Common myeloid progenitor, CD34-positive (primary cell): ENCODE measurements around the gene PSMD8.
"Not testable (repeated sequence)": the region's sequence is repeated elsewhere in the genome, so short reads cannot be mapped to it uniquely, and the experiment has no call there.

Experiments used
- CTCF ChIA-PET: fragments of 350-600 bp; sonication (Branson Sonifier 250); formaldehyde crosslinking; loops from one replicate; lab custom pipeline; 2021; ENCODE audit warnings: antibody characterized with exemption; lab: Charles Lee
- POLR2A ChIA-PET: fragments of 350-600 bp; sonication (Branson Sonifier 250); formaldehyde crosslinking; loops from one replicate; lab custom pipeline; 2021; ENCODE audit warnings: antibody characterized with exemption; lab: Charles Lee
- DNase-seq, 3 donors: peaks; one replicate each; pipeline versions ENCODE4 v3.0.0 to v3.0.0-alpha.2; 2013
- H3K27ac ChIP-seq, 2 experiments: 1 replicate in 1 of 2; 2 replicates in 1 of 2; pipeline ENCODE4 v1.7.0; 2013; ENCODE audit warnings: inconsistent platforms in 2 of 2, low read length in 2 of 2, mild to moderate bottlenecking in 2 of 2, low read depth in 1 of 2, moderate library complexity in 1 of 2; ENCODE audit not compliant: severe bottlenecking in 2 of 2, insufficient read depth in 1 of 2, poor library complexity in 1 of 2
- H3K27me3 ChIP-seq, 5 experiments: replicated peaks in 2 of 5; 1 replicate in 3 of 5; 2 replicates in 2 of 5; pipeline versions ENCODE4 v1.6.1 to v1.7.0; 2013; ENCODE audit warnings: low read length in 4 of 5, mild to moderate bottlenecking in 2 of 5, moderate library complexity in 2 of 5, inconsistent platforms in 1 of 5; ENCODE audit not compliant: insufficient read depth in 5 of 5, control insufficient read depth in 4 of 5
- H3K36me3 ChIP-seq, 4 experiments: 1 replicate in 2 of 4; 2 replicates in 2 of 4; pipeline versions ENCODE4 v1.6.1 to v1.7.0; 2013; ENCODE audit warnings: low read length in 3 of 4, control low read depth in 1 of 4, mild to moderate bottlenecking in 1 of 4; ENCODE audit not compliant: control insufficient read depth in 4 of 4, insufficient read depth in 4 of 4
- H3K4me1 ChIP-seq, 4 experiments: 1 replicate in 3 of 4; 2 replicates in 1 of 4; pipeline versions ENCODE4 v1.6.1 to v1.7.1; 2013; ENCODE audit warnings: low read length in 3 of 4, mild to moderate bottlenecking in 3 of 4, control low read depth in 1 of 4, inconsistent platforms in 1 of 4, moderate library complexity in 1 of 4; ENCODE audit not compliant: control insufficient read depth in 4 of 4, insufficient read depth in 4 of 4; ENCODE audit errors: control extremely low read depth in 1 of 4
- H3K4me3 ChIP-seq, 7 experiments: 1 replicate in 4 of 7; 2 replicates in 3 of 7; pipeline versions ENCODE4 v1.5.1 to v1.7.0; 2013; ENCODE audit warnings: mild to moderate bottlenecking in 7 of 7, low read length in 6 of 7, moderate library complexity in 6 of 7, inconsistent platforms in 2 of 7, low read depth in 2 of 7, control low read depth in 1 of 7; ENCODE audit not compliant: insufficient read depth in 4 of 7, control insufficient read depth in 1 of 7; ENCODE audit errors: extremely low read depth in 1 of 7
- H3K9me3 ChIP-seq, 5 experiments: 1 replicate in 4 of 5; 2 replicates in 1 of 5; pipeline versions ENCODE4 v1.6.1 to v1.7.1; 2013; ENCODE audit warnings: low read length in 4 of 5, mild to moderate bottlenecking in 2 of 5, inconsistent platforms in 1 of 5, low read depth in 1 of 5, moderate library complexity in 1 of 5; ENCODE audit not compliant: control insufficient read depth in 4 of 5, insufficient read depth in 2 of 5; ENCODE audit errors: control extremely low read depth in 1 of 5
- WGBS: methylation state at CpG from one replicate; pipeline ENCODE4 v1.1.5; 2013; ENCODE audit not compliant: insufficient coverage; 5-methylcytosine and 5-hydroxymethylcytosine counted together

Gene PSMD8

DNA sequence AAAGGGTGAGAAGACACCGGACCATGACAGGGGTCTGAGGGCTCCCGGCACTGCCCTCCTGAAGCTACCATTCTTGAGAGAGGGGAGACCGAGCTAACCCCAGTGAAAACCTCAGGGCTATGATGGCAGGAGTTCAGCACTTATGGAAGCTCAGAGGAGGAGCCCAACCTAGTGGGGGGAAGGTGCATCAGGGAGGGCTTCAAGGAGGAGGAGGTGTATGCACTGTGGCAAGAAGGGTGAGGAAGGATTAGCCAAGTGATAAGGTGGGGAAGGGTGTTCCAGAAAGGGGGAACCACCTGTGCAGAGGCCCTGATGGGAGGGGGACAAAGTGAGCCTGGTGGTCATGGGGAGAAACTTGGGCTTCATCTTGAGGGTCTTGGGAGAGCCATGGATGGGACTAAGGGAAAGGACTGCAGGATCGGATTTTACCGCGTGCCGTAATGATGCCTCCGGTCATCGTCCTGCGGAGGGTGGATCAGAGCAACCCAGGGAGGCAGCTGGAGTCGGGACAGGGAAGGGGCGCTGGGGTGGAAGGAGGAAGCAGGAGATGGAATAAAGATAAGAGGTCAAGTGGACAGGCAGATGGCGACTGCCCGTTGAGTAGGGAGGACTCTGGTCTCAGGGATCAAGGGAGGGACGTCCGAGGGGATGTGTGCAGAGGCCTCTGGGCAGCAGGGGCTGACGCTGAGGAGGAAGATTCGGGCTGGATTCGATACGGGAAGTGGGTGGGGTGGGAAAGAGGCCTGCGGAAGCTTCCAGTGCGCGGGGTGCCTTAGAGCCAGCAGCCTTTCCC is 13.3 kb upstream of the PSMD8 start:
- DNase-seq, result no peak
- peak overlapping the region; percentile 37 to 88 (median 68) for H3K4me3 ChIP-seq
- WGBS, result 27% methylated on average over 22 of the region's 23 CpGs
- CTCF ChIA-PET, result no interaction called here
- H3K4me1 ChIP-seq, result peaks cover 0 to 20% (median 14%) of the 10 kb centered on the region in 4 experiments
- H3K36me3 ChIP-seq, result no peaks in the 10 kb centered on the region
- no peak overlapping the region for H3K27ac ChIP-seq
- peaks cover 0 to 44% (median 24%) of the 10 kb centered on the region in 5 experiments for H3K27me3 ChIP-seq
- POLR2A ChIA-PET, result interaction anchor here (1.0 to 2.5 kb wide), 2 partner anchors 9 to 13 kb away, joined by 4 to 11 read pairs; partner anchors contain the start of gene PSMD8
- H3K9me3 ChIP-seq, result no peaks in the 10 kb centered on the region

- H3K36me3 ChIP-seq, result no peaks in the 10 kb centered on the region
- ChIA-PET CTCF (interaction anchor here (0.8 kb wide), 1 partner anchor 29 kb away, joined by 3 read pairs; no protein-coding TSS in a partner anchor), POLR2A (interaction anchor here (2.5 kb wide), 1 partner anchor 13 kb away, joined by 11 read pairs; the partner anchor contains the start of gene PSMD8)
- H3K9me3 ChIP-seq, result no peaks in the 10 kb centered on the region
- no peak overlapping the region for H3K27ac ChIP-seq
- DNase-seq, result peak; percentile 88 to 95 (median 94)
- H3K4me1 ChIP-seq, result peaks cover 0 to 20% (median 14%) of the 10 kb centered on the region in 4 experiments
- 0% methylated on average over 29 of the region's 37 CpGs for WGBS
- H3K27me3 ChIP-seq, result peaks cover 0 to 37% (median 24%) of the 10 kb centered on the region in 5 experiments
- peak overlapping the region; percentile 46 to 88 (median 74) for H3K4me3 ChIP-seq
Observed at GRCh38 chr19:38361633-38362075, 12.7 kb upstream of the PSMD8 start.

DNA sequence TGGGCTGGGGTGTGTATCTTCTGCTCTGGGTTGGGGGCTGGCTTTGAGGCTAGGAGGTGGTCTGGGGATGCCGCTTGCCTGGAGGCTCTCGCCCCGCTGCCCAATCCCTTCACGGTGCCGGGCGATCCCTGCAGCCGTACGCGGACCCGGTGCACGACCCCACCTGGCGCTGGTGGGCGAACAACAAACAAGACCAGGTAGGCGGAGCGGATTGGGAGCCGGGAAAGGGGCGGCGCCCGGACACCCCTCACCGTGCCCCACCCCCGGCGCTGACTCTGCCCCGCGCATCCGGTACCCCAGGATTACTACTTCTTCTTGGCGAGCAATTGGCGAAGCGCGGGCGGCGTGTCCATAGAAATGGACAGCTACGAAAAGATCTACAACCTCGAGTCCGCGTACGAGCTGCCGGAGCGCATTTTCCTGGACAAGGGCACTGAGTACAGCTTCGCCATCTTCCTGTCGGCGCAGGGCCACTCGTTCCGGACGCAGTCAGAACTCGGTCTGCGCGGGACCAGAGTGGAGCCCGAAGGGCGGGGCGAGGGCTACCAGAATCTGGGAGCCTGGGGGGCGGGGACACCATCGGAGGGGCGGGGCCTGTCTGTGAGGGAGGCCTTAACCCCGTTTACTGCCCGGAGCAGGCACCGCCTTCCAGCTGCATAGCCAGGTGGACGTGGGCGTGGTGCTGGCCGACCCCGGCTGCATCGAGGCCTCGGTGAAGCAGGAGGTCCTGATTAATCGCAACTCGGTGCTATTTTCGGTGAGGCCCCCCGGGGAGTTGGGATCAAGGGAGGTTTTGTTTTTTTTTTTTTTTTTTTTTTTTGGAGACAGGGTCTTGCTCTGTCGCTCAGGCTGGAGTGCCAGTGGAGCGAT is 12.1 kb upstream of the PSMD8 start:
- ChIA-PET POLR2A (interaction anchor here (0.6 to 2.5 kb wide), 3 partner anchors 12 to 309 kb away, joined by 3 to 11 read pairs (median 3); partner anchors contain the start of gene PSMD8), CTCF (interaction anchor here (0.8 to 1.1 kb wide), 2 partner anchors 12 to 28 kb away, joined by 3 read pairs; partner anchors contain the start of gene PSMD8)
- H3K27me3 ChIP-seq, result peaks cover 0 to 36% (median 24%) of the 10 kb centered on the region in 5 experiments

DNA sequence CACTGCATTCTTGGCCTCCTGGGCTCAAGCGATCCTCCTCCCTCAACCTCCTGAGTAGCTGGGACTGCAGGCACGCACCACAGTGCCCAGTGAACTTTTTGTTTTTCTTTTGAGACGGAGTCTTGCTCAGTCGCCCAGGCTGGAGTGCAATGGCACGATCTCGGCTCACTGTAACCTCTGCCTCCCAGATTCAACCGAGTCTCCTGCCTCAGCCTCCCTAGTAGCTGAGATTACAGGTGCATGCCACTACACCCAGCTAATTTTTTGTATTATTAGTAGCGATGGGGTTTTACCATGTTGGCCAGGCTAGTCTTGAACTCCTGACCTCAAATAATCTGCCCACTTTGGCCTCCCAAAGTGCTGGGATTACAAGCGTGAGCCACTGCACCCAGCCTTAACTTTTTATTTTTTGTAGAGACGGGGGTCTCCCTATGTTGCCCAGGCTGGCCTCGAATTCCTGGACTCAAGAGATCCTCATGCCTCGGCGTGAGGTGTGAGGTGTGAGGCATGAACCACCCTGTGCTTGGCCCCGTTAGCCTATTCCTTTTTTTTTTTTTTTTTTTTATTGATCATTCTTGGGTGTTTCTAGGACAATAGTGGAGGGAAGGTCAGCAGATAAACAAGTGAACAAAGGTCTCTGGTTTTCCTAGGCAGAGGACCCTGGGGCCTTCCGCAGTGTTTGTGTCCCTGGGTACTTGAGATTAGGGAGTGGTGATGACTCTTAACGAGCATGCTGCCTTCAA is 11.3 kb upstream of the PSMD8 start:
- H3K36me3 ChIP-seq, DNase-seq, H3K9me3 ChIP-seq, H3K27ac ChIP-seq: not testable (repeated sequence)
- CTCF ChIA-PET, result interaction anchor here (1.1 kb wide), 1 partner anchor 11 kb away, joined by 3 read pairs; the partner anchor contains the start of gene PSMD8
- peaks cover 0 to 20% (median 14%) of the 10 kb centered on the region in 4 experiments for H3K4me1 ChIP-seq
- peaks cover 0 to 34% (median 21%) of the 10 kb centered on the region in 5 experiments for H3K27me3 ChIP-seq
- peak overlapping the region in 5 of 7 experiments; percentile 68 to 88 (median 78) for H3K4me3 ChIP-seq
- POLR2A ChIA-PET, result interaction anchor here (1.0 to 2.5 kb wide), 2 partner anchors 11 to 12 kb away, joined by 3 to 11 read pairs; partner anchors contain the start of gene PSMD8
- WGBS, result 84% methylated on average over 11 of the region's 16 CpGs

More for the DNA sequence above, 12.1 kb upstream of the PSMD8 start:
- no peak overlapping the region for H3K27ac ChIP-seq
- WGBS, result 3% methylated on average over 54 of the region's 68 CpGs
- peaks cover 0 to 20% (median 14%) of the 10 kb centered on the region in 4 experiments for H3K4me1 ChIP-seq
- H3K36me3 ChIP-seq, result no peaks in the 10 kb centered on the region
- peak; percentile 82 to 91 (median 90) for DNase-seq
- H3K4me3 ChIP-seq, result peak overlapping the region; percentile 46 to 88 (median 74)
- no peaks in the 10 kb centered on the region for H3K9me3 ChIP-seq

GRCh38 chr19:38367041-38367440 is 7.3 kb upstream of the PSMD8 start:
- Histone ChIP-seq H3K36me3 (no peaks in the 10 kb centered on the region), H3K27me3 (peaks cover 0 to 3% (median 0%) of the 10 kb centered on the region in 5 experiments), H3K9me3 (peaks cover 0 to 2% (median 0%) of the 10 kb centered on the region in 5 experiments), H3K27ac (no peak overlapping the region), H3K4me1 (peaks cover 0 to 12% (median 7%) of the 10 kb centered on the region in 4 experiments), H3K4me3 (no peak overlapping the region)
- ChIA-PET POLR2A (no interaction called here), CTCF (no interaction called here)
- no peak for DNase-seq
- WGBS, result 96% methylated on average over 12 of the region's 12 CpGs

DNA sequence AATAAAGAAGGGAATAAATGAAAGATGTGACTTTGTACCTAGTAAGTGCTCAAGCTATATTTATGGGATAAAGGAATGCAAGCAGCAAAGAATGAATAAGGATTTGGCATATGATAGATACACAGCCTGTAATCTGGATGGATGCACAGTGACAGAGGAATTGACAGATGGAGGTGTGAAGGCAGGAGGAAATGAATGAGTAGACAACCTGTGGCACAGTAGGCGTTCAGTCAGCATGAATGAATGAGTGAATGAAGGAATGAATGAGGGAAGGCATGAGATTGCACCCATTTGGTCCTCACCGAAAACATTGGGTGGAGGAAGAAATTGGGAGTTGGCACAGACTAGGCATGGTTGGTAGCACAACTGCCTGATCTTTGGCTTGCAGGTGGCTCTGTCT is 4.8 kb upstream of the PSMD8 start:
- no peak overlapping the region for H3K27ac ChIP-seq
- H3K9me3 ChIP-seq, result peaks cover 0 to 2% (median 0%) of the 10 kb centered on the region in 5 experiments
- 93% methylated on average over 2 of the region's 2 CpGs for WGBS
- no peaks in the 10 kb centered on the region for H3K36me3 ChIP-seq
- ChIA-PET CTCF (no interaction called here), POLR2A (no interaction called here)
- peaks cover 0 to 3% (median 0%) of the 10 kb centered on the region in 5 experiments for H3K27me3 ChIP-seq
- no peak for DNase-seq
- no peak overlapping the region for H3K4me3 ChIP-seq
- H3K4me1 ChIP-seq, result peaks cover 4 to 8% (median 5%) of the 10 kb centered on the region in 4 experiments
